GM18861 (cell line): ENCODE results near the gene MPO.

ENCODE experiments used
- ATAC-seq: cut with Tn5 transposase; IDR thresholded peaks from one replicate; pipeline ENCODE4 v1.9.1; 2021; ENCODE audit not compliant: unreplicated experiment

The MPO gene

DNA sequence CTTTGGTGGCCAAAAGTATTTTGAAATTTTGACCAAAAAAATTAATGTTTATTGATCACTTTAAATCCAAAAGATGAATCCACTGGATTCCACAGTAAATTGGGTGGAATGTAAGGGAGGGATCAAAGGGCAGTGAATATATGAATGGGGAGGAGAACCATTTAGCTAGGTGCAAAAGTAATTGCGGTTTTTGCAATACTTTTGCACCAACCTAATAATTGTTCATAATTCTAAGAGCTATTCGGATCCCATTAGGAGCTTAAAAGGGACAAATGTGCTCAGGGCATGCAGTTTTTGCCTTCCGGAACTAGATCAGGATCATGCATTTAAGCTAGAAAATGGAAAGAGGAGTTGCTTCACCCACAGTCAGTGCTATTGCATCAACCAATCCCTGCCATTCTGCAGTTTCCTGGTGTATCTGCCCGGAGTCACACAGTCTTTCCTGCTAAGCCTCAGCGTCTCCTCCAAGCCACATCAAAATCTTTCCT is 42.5 kb downstream of the MPO start, which contains the start of gene LPO:
Gene LPO (plus strand): TSS at position 438 of the 488 bp plus-strand sequence. CDS start 4,396 bp downstream, outside the sequence.
- ATAC-seq = no peak

DNA sequence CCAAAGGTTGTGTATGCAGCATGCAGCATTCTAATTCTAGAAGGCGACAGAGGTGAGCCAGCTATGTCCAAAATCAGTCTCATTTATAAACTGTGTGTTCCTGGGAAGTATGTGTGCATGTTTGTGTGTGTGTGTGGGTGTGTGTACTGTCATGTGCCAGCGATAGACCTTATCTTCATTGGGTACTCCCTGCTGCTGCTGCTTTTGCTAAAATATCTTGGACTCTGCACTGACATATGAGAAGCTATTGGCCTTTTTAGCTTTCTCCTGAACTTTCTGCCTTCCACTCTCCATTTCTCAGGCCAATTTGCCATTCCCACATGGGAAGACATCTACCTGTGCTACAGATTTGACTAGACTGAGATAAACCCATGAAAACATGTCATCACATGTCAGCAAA is 44.3 kb downstream of the MPO start:
- no peak for ATAC-seq

DNA sequence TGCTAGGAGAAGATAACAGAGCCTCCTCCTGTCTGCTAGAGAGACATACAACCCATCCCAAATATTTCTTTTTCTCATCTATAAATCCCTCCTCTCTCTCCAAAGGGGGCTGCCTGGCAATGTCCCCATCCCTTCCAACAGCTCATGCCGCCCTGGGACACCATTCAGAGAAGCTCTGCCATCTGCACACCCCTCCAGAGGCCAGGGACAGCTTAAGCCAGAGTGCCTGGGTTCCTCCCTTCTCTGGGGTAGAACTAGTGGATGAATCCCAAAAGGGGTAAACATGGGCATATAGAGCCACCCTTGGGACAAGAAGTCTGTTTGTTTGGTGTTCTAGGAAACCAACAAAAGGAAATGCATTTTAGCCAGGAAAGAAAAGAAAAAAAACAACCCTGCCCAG is 44.9 kb downstream of the MPO start:
- no peak for ATAC-seq

DNA sequence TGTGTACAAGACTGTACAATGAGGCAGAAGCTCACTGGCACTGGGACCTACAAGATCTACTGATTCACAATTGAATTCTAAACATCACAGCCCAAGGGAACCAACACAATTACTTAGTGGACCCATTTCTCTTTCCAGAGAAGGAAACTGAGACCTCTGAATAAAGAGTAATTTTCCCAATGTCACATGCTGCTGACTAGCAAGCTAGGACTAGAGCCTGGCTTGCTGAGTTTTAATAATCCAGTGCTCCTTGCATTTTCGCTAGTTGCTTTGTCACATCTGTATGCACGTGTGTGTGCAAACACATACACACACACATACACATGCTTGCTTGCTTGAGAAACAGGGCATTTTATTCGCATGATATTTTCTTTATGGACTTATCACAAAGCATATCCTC is 46.2 kb downstream of the MPO start:
- no peak for ATAC-seq

DNA sequence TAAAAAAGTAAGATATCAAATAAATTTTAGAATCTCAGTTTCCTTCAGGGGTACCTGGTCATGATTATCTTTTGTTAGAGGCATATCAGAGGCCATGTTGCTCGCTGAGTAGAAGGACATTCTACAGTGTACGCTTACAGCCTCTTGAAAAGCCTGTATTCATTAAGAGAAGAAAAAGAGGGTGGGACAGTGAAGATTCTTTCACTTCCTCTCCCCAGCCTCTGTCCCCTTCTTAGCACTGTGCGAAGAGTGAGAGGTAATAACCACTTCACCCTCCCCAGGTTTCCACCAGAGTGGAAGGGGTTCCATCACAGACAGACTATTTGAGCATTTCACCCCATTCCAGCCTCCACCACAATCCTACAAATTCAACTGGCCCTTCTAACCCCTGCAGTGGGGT is 47.2 kb downstream of the MPO start:
- peak; percentile 59 for ATAC-seq

DNA sequence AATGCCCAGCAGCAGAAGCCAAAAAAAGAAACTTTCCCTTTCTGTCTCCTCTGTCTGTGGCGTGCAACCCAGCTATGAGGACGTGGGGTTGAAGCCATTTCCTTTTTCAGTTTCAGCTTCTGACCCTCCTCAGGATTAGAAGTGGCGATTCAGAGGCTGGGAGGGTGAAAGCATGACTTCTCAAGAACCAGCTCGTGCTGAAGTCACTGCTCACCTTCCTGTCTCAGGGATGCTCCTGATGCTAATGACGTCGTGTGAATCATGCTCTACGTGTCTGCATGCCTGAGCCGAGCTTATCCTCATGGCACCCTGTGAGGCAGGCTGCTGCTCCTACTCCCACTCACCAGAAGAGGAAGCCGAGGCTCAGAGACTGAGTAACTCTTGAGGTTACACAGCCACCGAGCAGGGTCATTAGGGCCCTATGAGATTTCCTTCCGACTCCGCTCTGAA is 48.0 kb downstream of the MPO start:
- ATAC-seq = peak; percentile 37

DNA sequence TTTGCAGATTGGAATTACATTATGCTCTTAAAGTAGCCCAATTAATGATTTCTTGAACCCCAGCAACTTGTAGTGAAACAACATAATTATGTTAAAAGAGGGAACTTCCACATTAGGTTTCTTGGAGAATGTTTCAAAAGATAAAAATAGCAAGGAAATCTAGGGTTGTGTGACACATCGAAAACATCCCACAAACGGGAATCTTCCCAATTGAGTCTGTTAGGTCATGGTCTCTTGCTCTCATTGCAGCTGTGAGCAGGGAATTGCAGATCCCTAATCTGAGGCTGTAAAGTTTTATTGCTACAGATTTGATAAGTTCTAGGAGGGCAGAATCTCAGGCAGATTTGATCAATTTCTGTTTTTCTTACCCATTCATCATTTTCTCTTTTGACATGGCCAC is 49.1 kb downstream of the MPO start:
- ATAC-seq = no peak

DNA sequence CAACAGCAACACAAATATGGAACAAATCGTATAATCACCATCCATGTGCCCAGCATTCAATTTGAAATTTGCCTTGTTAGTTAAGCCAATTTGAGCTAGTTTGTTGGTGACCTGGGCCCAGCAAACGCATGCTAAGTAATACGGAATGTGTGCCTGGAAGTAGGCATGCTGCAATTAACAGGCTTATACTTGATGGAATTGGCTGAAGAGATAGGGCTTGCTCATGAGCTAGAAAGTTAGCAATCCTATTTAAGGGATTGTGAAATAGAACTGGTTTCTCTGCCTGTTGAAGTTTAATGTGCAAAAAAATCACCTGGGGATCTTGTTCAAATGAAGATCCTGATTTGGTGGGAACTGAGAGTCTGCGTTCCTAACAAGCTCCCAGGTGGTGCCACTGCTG is 50.9 kb downstream of the MPO start:
- ATAC-seq = no peak

DNA sequence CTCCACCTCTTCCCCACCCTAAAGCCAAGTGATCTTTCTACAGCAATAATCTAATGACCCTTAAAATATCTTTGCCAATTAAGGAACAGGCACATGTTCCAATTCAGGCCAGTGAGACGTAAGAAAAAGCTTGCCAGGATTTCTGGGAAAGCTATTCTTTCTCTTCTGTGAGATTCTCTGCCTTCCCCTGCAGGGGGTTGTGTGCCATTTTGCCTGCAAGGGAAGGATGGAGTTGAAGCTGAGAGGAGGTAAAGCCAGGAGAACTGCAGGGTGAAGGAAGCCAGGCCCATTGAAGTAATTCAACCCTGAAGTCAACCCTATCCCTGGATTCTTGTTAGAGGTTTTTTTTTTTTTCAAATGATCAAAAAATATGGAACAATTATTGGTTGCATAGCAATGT is 51.4 kb downstream of the MPO start:
- ATAC-seq = no peak

DNA sequence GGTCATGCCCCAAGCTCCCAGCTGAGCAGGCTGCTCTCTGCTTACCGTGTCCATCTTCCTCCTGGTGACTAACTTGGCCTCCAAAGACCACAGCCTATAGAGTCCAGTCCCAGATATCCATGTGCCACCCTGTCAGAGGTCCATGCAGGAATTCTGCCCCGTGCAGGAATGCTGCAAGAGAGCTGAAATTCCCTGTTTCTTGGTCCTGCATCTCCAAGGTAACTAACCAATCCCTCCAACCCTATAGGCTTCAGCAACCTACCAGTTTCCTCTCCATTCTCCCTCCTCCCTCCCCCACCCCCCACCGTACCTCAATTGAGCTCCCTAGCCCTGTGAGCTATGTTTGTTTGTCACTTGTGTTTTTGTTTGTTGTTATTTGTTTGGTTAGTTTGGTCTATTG is 52.1 kb downstream of the MPO start:
- ATAC-seq = no peak

DNA sequence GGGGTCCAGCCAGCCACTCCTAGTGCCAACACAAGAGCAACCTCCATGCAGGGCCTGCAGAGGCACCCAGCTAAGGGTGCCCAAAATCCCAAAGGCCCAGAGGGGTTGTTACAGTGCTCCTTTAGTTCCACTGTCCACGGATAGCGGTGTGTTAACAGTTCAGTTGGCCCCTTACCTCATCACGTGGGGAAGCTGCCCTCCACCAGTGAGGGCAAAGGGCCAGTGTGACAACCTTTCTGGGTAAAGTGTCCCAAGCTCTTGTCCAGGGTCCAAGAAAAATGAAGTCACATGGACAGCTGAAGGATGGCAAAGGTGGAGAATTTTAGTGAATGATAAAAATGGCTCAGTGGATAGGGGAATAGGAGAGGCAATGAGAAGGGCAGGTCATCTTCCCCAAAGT is 53.0 kb downstream of the MPO start:
- ATAC-seq = no peak

DNA sequence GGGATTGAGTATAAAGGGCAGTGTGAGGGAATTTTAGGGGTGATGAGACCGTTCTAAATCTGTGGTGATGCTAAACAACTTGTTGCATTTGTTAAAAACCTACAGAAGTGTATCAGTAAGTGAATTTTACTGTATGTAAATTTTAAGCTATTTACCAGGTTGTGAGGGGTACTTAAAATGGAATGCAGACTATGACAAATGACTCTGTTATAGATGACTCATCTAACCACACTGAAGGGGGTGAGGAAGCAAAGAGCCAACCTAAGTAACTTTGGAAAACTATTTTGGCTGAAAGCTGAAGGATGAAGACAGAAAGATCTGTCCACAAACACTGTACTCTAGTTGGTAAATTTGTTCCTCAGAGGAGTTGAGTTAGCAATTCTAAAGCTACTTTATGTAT is 56.4 kb downstream of the MPO start:
- no peak for ATAC-seq
